ENCODE results near the gene PIP5K1C. TPM values are rescaled to one million over a fixed set of nuclear protein-coding genes. Genes with fewer than 3 reads are reported as not detected.

The PIP5K1C gene
- total RNA-seq, 1 experiment from 2014 or later, result 34.0 TPM

DNA sequence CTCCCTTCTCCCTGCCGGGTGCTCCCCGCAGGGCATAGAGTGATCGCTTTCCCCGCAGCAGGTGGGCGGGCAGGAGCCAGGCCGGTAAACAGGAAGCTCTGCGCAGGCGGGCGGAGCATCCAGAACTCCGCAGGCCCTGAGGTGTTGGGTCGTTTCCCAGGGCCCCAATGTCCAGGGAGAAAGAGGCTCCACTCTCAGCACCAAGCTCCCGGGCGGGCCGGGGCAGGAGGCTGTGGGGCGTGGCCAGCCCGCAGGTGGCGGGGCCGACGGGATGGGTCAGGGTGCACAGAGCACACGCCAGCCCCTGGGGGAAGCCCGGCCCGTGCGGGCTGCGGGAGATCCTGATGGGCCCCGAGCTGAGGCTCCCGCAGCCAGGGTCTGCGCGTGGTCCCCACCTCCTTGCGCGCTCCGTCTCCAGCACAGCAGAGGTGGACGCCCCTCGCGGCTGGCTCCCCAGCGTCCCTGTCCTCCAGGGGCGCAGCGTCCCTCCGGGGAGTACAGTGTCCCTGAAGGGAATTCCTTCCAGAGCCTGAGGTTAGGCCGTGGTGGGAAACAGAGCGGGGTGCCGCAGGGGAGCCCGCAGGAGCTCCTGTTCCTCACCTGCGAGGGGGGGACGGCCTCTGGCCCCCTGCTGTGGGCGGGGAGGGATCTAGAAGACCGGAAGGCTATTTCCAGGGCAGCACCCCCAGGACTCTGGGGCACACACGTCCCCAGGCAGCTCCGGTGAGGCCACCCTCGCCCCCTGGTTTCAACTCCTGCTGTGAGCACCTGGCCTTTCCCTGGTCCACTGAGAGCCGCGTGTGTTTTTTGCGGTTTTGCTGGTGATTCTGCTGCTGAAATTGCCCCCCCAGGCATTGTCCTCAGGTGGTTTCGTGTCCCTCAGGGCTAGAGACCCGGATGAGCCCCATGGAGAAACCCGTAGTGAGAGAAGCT, 12.2 kb downstream of the PIP5K1C start (continued):
- TF ChIP-seq, protein P1, sequence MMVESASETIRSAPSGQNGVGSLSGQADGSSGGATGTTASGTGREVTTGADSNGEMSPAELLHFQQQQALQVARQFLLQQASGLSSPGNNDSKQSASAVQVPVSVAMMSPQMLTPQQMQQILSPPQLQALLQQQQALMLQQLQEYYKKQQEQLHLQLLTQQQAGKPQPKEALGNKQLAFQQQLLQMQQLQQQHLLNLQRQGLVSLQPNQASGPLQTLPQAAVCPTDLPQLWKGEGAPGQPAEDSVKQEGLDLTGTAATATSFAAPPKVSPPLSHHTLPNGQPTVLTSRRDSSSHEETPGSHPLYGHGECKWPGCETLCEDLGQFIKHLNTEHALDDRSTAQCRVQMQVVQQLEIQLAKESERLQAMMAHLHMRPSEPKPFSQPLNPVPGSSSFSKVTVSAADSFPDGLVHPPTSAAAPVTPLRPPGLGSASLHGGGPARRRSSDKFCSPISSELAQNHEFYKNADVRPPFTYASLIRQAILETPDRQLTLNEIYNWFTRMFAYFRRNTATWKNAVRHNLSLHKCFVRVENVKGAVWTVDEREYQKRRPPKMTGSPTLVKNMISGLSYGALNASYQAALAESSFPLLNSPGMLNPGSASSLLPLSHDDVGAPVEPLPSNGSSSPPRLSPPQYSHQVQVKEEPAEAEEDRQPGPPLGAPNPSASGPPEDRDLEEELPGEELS (CRISPR knock-in tag; IDR thresholded peaks at IDR 0.05), result peak; percentile 57; the same call in 1 of the 2 replicates
- peak; percentile 30; the same call in 1 of the 2 replicates for TF ChIP-seq MYBL2 (CRISPR knock-in tag; IDR thresholded peaks at IDR 0.05)

DNA sequence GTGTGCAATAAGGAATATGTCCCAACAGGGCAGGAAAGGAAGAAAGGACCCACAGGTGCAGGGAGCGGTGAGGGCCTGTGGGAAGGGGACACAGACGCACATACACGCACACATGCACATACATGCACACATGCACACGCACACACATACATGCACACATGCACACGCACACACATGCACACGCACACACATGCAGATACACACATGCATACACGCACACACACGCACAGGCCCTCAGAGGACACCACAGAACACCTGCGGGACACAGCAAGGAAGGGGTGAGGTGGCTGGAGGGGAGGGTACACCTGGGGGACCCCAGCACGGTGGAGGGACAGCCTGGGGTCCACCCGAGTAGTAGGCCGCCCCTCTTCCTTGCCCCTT, 12.9 kb downstream of the PIP5K1C start:
- H3K27me3 Mint-ChIP-seq (ENCODE audit: low read depth), result no peaks in the 10 kb centered on the region
- peaks cover 22% of the 10 kb centered on the region for H3K4me1 Mint-ChIP-seq
- TF ChIP-seq CREB1 (CRISPR knock-in tag; IDR thresholded peaks at IDR 0.05), result no peak
- TF ChIP-seq NFYB (CRISPR knock-in tag; conservative IDR thresholded peaks at IDR 0.05; ENCODE audit: low read depth), result no peak
- TF ChIP-seq, protein P2, sequence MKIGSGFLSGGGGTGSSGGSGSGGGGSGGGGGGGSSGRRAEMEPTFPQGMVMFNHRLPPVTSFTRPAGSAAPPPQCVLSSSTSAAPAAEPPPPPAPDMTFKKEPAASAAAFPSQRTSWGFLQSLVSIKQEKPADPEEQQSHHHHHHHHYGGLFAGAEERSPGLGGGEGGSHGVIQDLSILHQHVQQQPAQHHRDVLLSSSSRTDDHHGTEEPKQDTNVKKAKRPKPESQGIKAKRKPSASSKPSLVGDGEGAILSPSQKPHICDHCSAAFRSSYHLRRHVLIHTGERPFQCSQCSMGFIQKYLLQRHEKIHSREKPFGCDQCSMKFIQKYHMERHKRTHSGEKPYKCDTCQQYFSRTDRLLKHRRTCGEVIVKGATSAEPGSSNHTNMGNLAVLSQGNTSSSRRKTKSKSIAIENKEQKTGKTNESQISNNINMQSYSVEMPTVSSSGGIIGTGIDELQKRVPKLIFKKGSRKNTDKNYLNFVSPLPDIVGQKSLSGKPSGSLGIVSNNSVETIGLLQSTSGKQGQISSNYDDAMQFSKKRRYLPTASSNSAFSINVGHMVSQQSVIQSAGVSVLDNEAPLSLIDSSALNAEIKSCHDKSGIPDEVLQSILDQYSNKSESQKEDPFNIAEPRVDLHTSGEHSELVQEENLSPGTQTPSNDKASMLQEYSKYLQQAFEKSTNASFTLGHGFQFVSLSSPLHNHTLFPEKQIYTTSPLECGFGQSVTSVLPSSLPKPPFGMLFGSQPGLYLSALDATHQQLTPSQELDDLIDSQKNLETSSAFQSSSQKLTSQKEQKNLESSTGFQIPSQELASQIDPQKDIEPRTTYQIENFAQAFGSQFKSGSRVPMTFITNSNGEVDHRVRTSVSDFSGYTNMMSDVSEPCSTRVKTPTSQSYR (CRISPR knock-in tag; IDR thresholded peaks at IDR 0.05), result no peak
- TF ChIP-seq ZBTB21 (CRISPR knock-in tag; IDR thresholded peaks at IDR 0.05; ENCODE audit: borderline replicate concordance), result no peak
- H3K27ac Mint-ChIP-seq, result peak overlapping the region; percentile 96; the same call in 1 of the 2 replicates
- peak overlapping the region; percentile 56 for H3K4me3 Mint-ChIP-seq
- ChIA-PET POLR2A (no interaction called here), CTCF (interaction anchor here (0.6 to 6.6 kb wide), 10 partner anchors 11 to 448 kb away, joined by 3 to 45 read pairs (median 3); partner anchors contain the start of genes NMRK2, PIP5K1C and TJP3)
- ATAC-seq (no peak), DNase-seq (ENCODE audit: low spot score) (no peak)
- H3K36me3 Mint-ChIP-seq, result peaks cover 26% of the 10 kb centered on the region
- peaks cover 13% of the 10 kb centered on the region for H3K9me3 Mint-ChIP-seq

DNA sequence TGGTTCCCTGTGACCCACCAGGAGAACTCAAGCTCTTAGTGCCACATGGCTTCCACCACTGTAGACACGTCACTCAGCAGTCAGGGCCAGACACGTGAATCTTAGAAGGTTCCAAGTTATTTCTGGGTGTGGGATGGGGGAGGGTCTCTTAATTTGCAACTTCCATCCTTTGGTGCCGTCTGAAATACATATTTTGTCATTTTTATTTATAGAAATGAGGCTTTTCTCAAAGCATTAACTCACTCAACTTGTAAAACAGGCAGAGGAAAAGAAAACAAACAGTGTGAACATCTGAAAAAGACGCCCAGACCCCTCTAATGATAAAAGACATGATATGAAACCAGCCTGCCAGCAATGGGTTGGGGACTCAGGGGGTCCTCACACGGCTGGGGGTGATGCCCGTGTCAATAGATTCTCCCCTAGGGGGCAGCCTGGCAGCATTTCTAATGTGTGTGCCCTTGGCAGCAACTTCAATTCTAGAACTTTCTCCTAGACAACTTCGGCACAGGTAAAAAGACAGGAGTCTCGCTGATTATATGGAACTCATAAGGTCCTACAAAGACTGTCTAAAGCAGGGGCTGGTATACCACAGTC, 15.4 kb downstream of the PIP5K1C start:
- no peak overlapping the region for H3K4me3 Mint-ChIP-seq
- H3K27ac Mint-ChIP-seq, result no peak overlapping the region
- no peak for ATAC-seq

More for the DNA sequence above, 15.4 kb downstream of the PIP5K1C start:
- ChIA-PET POLR2A (no interaction called here), CTCF (no interaction called here)
- Mint-ChIP-seq H3K4me1 (peaks cover 41% of the 10 kb centered on the region), H3K9me3 (peaks cover 13% of the 10 kb centered on the region), H3K27me3 (ENCODE audit: low read depth) (no peaks in the 10 kb centered on the region), H3K36me3 (peaks cover 20% of the 10 kb centered on the region)
- TF ChIP-seq, protein P3, sequence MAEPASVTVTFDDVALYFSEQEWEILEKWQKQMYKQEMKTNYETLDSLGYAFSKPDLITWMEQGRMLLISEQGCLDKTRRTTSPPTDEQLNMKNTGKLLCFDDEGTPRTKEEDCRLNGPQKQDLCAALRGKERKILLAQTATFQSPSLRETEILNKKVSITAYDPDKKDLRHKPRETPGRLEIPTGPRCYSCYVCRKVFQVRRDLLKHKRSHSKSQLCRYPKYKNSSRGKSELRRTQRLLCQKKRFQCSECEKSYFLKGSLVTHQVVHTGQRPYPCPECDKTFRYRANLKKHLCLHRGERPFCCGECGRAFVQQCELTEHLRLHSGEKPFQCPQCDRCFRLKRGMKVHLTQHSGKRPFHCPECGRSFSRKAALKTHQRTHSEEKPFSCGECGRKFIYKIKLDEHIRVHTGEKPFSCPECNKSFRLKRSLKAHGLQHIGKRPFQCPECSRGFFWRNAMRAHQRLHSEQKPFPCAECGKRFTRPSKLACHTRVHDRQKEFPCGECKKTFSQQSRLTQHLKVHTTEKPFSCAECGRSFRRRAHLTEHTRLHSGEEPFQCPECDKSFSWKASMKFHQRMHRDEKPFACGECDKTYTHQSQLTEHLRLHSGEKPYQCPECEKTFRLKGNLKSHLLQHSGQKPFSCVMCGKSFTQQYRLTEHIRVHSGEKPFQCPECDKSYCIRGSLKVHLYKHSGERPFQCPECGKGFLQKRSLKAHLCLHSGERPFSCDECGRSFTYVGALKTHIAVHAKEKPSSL (CRISPR knock-in tag; conservative IDR thresholded peaks at IDR 0.05), result no peak
- no peak for TF ChIP-seq GTF2I (CRISPR knock-in tag; conservative IDR thresholded peaks at IDR 0.05)
- no peak for TF ChIP-seq NR2C2 (CRISPR knock-in tag; IDR thresholded peaks at IDR 0.05)
- no peak for DNase-seq (ENCODE audit: low spot score)
